Stomach (tissue), 9 donors: ENCODE measurements around the gene CNNM4. TPM values are rescaled to one million over a fixed set of nuclear protein-coding genes. Genes with fewer than 3 reads are reported as not detected.

Experiments used
- DNase-seq, 2 donors: peaks; one replicate each; pipeline versions ENCODE4 v3.0.0 to v3.0.0-alpha.2; 2013 to 2019
- H3K27ac ChIP-seq, 5 donors: fragments of 200-600 bp in 4 of 5; sonication (generic) in 4 of 5; one replicate each; pipeline ENCODE4 v1.5.1; 2013 to 2019; ENCODE audit warnings: mild to moderate bottlenecking in 1 of 5, moderate library complexity in 1 of 5
- H3K27me3 ChIP-seq, 3 donors: fragments of 200-600 bp; sonication (generic); one replicate each; pipeline ENCODE4 v1.5.1; 2017 to 2019; ENCODE audit warnings: mixed run types in 1 of 3
- H3K36me3 ChIP-seq, 4 donors: fragments of 200-600 bp; sonication (generic); 1 replicate in 3 of 4; 2 replicates in 1 of 4; pipeline ENCODE4 v1.5.1; 2016 to 2019
- H3K4me1 ChIP-seq, 4 donors: fragments of 200-600 bp; sonication (generic); one replicate each; pipeline ENCODE4 v1.5.1; 2016 to 2019
- H3K4me3 ChIP-seq, 4 donors: fragments of 200-600 bp; sonication (generic) in 3 of 4; one replicate each; pipeline ENCODE4 v1.5.1; 2016 to 2019; ENCODE audit warnings: mild to moderate bottlenecking in 1 of 4
- H3K9me3 ChIP-seq, 4 donors: fragments of 200-600 bp; sonication (generic); one replicate each; pipeline ENCODE4 v1.5.1; 2016 to 2019
- EP300 ChIP-seq: sonication (generic); formaldehyde crosslinking; IDR thresholded peaks from one replicate; pipeline ENCODE4 v1.6.1; 2017; ENCODE audit warnings: antibody characterized with exemption
- POLR2A ChIP-seq, 4 donors: fragments of 450-650 bp; IDR thresholded peaks; one replicate each; pipeline ENCODE4 v1.6.1; 2016; ENCODE audit warnings: antibody characterized with exemption in 4 of 4, control low read depth in 2 of 4, mild to moderate bottlenecking in 1 of 4, moderate library complexity in 1 of 4
- POLR2AphosphoS5 ChIP-seq, 3 donors: sonication (generic); formaldehyde crosslinking; IDR thresholded peaks; one replicate each; pipeline ENCODE4 v1.6.1; 2016; ENCODE audit warnings: antibody characterized with exemption in 3 of 3
- WGBS, 5 donors: extraction: QIAGEN DNeasy Blood & Tissue Kit in 3 of 5; methylation state at CpG; one replicate each; pipeline versions ENCODE4 v1.1.5 to v1.1.7; 2013 to 2018; 5-methylcytosine and 5-hydroxymethylcytosine counted together
- intact Hi-C: fragments of 100-400 bp; cut with DNase I; formaldehyde crosslinking; loops from one replicate; pipeline ENCODE4 v1.15.1; 2023; ENCODE audit warnings: low total_unique reads
- polyA plus RNA-seq, 3 donors: library from polyadenylated mRNA; stranded (reverse); fragments of 200-250 nt; gene quantifications; one replicate each; pipeline ENCODE4 v1.2.3, GENCODE V29; 2013
- total RNA-seq, 5 donors: library from RNA; depleted of rRNA; stranded (reverse); fragments of >200 nt; gene quantifications; one replicate each; pipeline versions ENCODE4 v1.1.0 to v1.2.3, GENCODE V29; 2014 to 2016
- TF ChIP-seq, protein P1 (sequence below), 7 experiments: fragments of 450-650 bp in 4 of 7; fragments of 200-600 bp in 3 of 7; sonication (generic) in 3 of 7; IDR thresholded peaks; one replicate each; pipeline ENCODE4 v1.5.1; 2016 to 2019; ENCODE audit warnings: antibody characterized with exemption in 7 of 7, control low read depth in 2 of 7, mild to moderate bottlenecking in 1 of 7
- donor health status: healthy with polysubstance abuse.
- donor health status: Bipolar disorder and iron deficiency.
- donor health status: healthy.

CNNM4 gene
- total and polyA plus RNA-seq, 8 donors: 1.2 to 26.6 (median 2.8) TPM

DNA sequence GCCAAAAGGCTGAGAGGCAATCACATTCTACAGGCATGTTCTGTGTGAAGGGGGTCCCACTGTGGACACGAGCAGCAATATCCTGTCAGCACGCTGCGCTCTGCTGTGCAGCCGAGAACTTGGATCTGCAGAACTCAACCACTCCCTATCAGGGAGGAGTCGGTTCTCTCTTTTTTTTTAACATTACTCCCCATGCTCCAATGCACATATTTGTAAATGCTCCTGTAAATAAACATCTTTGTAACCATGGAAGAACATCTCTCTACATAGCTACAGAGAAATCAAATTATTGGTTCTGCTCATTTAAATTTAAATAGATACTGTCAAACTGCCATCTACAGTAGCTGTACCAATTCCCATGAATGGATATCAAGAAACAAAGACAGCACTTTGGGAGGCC lies 86.1 kb downstream of the CNNM4 start:
- no peak for DNase-seq
- peaks cover 35 to 63% (median 57%) of the 10 kb centered on the region in 4 donors for H3K36me3 ChIP-seq
- no peak overlapping the region for H3K27ac ChIP-seq
- H3K4me1 ChIP-seq: no peaks in the 10 kb centered on the region
- TF ChIP-seq EP300 (no peak), POLR2A (IDR thresholded peaks at IDR 0.05) (no peak), POLR2AphosphoS5 (IDR thresholded peaks at IDR 0.05) (no peak)
- TF ChIP-seq, protein P1, sequence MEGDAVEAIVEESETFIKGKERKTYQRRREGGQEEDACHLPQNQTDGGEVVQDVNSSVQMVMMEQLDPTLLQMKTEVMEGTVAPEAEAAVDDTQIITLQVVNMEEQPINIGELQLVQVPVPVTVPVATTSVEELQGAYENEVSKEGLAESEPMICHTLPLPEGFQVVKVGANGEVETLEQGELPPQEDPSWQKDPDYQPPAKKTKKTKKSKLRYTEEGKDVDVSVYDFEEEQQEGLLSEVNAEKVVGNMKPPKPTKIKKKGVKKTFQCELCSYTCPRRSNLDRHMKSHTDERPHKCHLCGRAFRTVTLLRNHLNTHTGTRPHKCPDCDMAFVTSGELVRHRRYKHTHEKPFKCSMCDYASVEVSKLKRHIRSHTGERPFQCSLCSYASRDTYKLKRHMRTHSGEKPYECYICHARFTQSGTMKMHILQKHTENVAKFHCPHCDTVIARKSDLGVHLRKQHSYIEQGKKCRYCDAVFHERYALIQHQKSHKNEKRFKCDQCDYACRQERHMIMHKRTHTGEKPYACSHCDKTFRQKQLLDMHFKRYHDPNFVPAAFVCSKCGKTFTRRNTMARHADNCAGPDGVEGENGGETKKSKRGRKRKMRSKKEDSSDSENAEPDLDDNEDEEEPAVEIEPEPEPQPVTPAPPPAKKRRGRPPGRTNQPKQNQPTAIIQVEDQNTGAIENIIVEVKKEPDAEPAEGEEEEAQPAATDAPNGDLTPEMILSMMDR (IDR thresholded peaks at IDR 0.05): no peak
- 88 to 97% (median 91%) methylated on average over 5 of the region's 5 CpGs for WGBS, 5 donors
- no peaks in the 10 kb centered on the region for H3K27me3 ChIP-seq
- intact Hi-C loops: no loop called here
- H3K4me3 ChIP-seq: no peak overlapping the region
- H3K9me3 ChIP-seq: no peaks in the 10 kb centered on the region

DNA sequence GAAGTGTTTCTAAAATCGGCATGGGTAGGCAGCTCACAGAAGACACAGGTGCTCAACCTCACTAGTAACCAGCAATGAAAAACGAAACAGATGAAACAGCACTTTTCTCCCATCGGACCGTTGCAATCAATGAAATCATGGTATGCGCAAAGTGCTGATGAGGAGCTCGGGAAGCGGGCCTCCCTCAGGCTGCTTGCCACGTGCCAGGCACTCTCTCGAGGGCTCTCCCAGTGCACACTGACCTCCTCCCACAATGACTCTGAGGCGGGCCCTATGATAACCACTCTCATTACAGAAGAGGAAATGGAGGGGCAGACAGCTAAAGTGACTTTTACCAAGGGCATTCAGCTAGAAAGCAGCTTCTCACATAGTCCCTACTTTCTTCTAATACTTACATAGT lies 86.9 kb downstream of the CNNM4 start:
- Histone ChIP-seq H3K4me1 (no peaks in the 10 kb centered on the region), H3K27me3 (no peaks in the 10 kb centered on the region), H3K4me3 (no peak overlapping the region), H3K36me3 (peaks cover 37 to 68% (median 64%) of the 10 kb centered on the region in 4 donors), H3K27ac (no peak overlapping the region), H3K9me3 (no peaks in the 10 kb centered on the region)
- DNase-seq: no peak
- intact Hi-C loops: no loop called here
- 78 to 87% (median 83%) methylated on average over 10 of the region's 10 CpGs for WGBS, 5 donors
- TF ChIP-seq POLR2AphosphoS5 (IDR thresholded peaks at IDR 0.05) (no peak), POLR2A (IDR thresholded peaks at IDR 0.05) (no peak), EP300 (no peak)
- TF ChIP-seq, protein P1 (IDR thresholded peaks at IDR 0.05): no peak

DNA sequence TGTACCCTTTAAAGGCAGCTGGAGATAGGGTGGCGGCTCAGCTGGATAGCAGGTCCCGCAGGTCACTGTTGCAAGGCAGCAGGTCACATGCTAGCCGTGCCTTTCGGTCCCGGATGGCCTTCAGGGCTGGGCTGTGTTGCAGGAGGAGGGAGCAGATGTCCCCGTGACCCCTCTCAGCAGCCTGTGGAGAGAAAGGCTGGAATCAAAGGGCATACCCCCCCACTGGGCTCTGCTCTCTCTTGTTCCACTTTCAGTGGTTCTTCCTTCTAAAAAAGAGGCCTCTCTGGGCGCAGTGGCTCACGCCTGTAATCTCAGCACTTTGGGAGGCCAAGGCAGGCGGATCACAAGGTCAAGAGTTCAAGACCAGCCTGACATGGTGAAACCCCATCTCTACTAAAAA lies 87.6 kb downstream of the CNNM4 start:
- H3K4me1 ChIP-seq: no peaks in the 10 kb centered on the region
- no peak for DNase-seq
- H3K36me3 ChIP-seq: peaks cover 43 to 75% (median 71%) of the 10 kb centered on the region in 4 donors
- no peaks in the 10 kb centered on the region for H3K27me3 ChIP-seq
- WGBS, 5 donors: 74 to 90% (median 81%) methylated on average over 5 to 9 of the region's 9 CpGs
- intact Hi-C loops: no loop called here
- TF ChIP-seq EP300 (no peak), POLR2AphosphoS5 (IDR thresholded peaks at IDR 0.05) (no peak), POLR2A (IDR thresholded peaks at IDR 0.05) (no peak)
- TF ChIP-seq, protein P1 (IDR thresholded peaks at IDR 0.05): no peak
- no peak overlapping the region for H3K27ac ChIP-seq
- no peak overlapping the region for H3K4me3 ChIP-seq
- no peaks in the 10 kb centered on the region for H3K9me3 ChIP-seq

DNA sequence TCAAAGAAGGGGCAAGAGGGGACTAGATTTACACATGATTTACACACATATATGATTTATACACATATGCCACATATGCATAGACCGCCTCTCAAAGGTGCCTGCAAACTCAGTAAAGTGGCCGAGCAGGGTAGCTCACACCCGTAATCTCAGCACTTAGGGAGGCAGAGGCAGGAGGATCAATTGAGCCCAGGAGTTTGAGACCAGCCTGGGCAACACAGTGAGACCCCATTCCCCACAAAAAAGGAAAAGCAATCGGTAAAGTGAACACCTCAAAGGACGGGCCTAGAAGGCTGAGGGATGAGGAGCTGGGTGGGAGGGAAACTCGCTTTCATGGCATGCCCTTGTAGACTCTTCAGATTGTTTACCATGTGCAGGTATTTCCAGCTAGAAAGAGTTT lies 92.0 kb downstream of the CNNM4 start:
- TF ChIP-seq POLR2AphosphoS5 (IDR thresholded peaks at IDR 0.05): no peak
- TF ChIP-seq, protein P1 (IDR thresholded peaks at IDR 0.05): no peak
- H3K4me1 ChIP-seq: peaks cover 7 to 27% (median 17%) of the 10 kb centered on the region in 4 donors
- no peaks in the 10 kb centered on the region for H3K9me3 ChIP-seq
- H3K36me3 ChIP-seq: peaks cover 49 to 67% (median 66%) of the 10 kb centered on the region in 4 donors
- H3K4me3 ChIP-seq: no peak overlapping the region
- no peak overlapping the region for H3K27ac ChIP-seq
- H3K27me3 ChIP-seq: no peaks in the 10 kb centered on the region
- 94 to 97% (median 96%) methylated on average over 6 of the region's 6 CpGs for WGBS, 5 donors
- intact Hi-C loops: no loop called here
- DNase-seq: no peak
